Activated CD4-positive, alpha-beta memory T cell treated with anti-CD3 and anti-CD28 coated beads for 36 hours (primary cell): ENCODE data around the gene SPPL3. TPM values are rescaled to one million over a fixed set of nuclear protein-coding genes. Genes with fewer than 3 reads are reported as not detected.
"Not testable (repeated sequence)": the region's sequence is repeated elsewhere in the genome, so short reads cannot be mapped to it uniquely, and the experiment has no call there.

Experiments used
- CTCF ChIA-PET: fragments of 350-600 bp; sonication (Branson Sonifier 250); formaldehyde crosslinking; loops from one replicate; lab custom pipeline; 2021; ENCODE audit warnings: antibody characterized with exemption, inconsistent platforms; lab: Charles Lee
- POLR2A ChIA-PET: fragments of 350-600 bp; sonication (Branson Sonifier 250); formaldehyde crosslinking; loops from one replicate; lab custom pipeline; 2021; ENCODE audit warnings: antibody characterized with exemption; lab: Charles Lee
- DNase-seq: peaks from one replicate; pipeline ENCODE4 v3.0.0-alpha.2; 2020
- H3K27ac Mint-ChIP-seq: one replicate; pipeline ENCODE4 v1.8.0; 2021; ENCODE audit warnings: mixed read lengths
- H3K27me3 Mint-ChIP-seq: one replicate; pipeline ENCODE4 v1.8.0; 2021; ENCODE audit warnings: mixed read lengths
- H3K36me3 Mint-ChIP-seq: one replicate; pipeline ENCODE4 v1.8.0; 2021; ENCODE audit warnings: mixed read lengths
- H3K4me1 Mint-ChIP-seq: one replicate; pipeline ENCODE4 v1.8.0; 2021; ENCODE audit warnings: low read depth, mixed read lengths
- H3K4me3 Mint-ChIP-seq: one replicate; pipeline ENCODE4 v1.8.0; 2021; ENCODE audit warnings: mild to moderate bottlenecking, mixed read lengths
- H3K9me3 Mint-ChIP-seq: one replicate; pipeline ENCODE4 v1.8.0; 2021; ENCODE audit warnings: mixed read lengths
- intact Hi-C: fragments of 100-400 bp; cut with micrococcal nuclease; formaldehyde crosslinking; loops from one replicate; pipeline ENCODE4 v1.15.1; 2023
- total RNA-seq, 2 experiments: library from RNA; stranded (reverse); gene quantifications; one replicate each; pipeline ENCODE4 v1.2.3, GENCODE V29; 2021

The SPPL3 gene
- total RNA-seq, 2 experiments from 2014 or later, result 24.3 to 26.7 TPM

DNA sequence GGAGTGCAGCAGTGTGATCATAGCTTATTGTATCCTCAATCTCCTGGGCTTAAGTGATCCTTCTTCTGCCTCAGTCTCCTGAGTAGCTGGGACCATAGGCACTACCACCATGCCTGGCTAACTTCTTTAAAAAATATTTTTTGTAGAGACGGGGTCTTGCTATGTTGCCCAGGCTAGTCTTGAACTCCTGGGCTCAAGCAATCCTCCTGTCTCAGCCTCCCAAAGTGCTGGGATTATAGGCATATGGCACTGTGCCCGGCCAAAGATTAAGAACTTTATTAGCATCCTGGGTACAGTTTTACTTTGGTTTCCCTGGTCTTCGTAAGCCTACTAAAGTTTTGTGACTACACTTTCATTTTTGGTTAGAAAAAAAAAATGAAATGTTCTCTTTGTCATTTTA, 94.1 kb downstream of the SPPL3 start:
- peaks cover 13% of the 10 kb centered on the region for H3K4me1 Mint-ChIP-seq
- H3K4me3 Mint-ChIP-seq, result no peak overlapping the region
- no peaks in the 10 kb centered on the region for H3K9me3 Mint-ChIP-seq
- H3K36me3 Mint-ChIP-seq, result peaks cover 4% of the 10 kb centered on the region
- H3K27ac Mint-ChIP-seq, result no peak overlapping the region
- intact Hi-C loops, result no loop called here
- DNase-seq, result no peak
- POLR2A ChIA-PET, result no interaction called here
- CTCF ChIA-PET, result no interaction called here
- H3K27me3 Mint-ChIP-seq, result no peaks in the 10 kb centered on the region

DNA sequence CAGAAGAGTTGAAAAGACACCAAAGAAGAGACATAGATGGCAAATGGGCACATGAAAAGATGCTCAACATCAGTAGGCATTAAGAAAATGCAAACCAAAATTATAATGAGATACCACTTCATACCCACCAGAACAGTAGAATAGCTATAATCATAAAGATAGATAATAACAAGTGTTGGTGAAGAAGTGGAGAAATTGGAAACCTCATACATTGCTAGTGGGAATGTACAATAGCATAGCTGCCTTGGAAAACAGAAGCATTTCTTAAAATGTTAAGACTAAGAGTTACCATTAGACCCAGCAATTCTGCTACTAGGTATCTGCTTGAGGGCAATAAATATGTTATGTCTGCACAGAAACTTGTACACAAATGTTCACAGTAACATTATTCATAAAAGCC, 99.7 kb downstream of the SPPL3 start:
- no peak overlapping the region for H3K4me3 Mint-ChIP-seq
- ChIA-PET CTCF (interaction anchor here (0.7 kb wide), 1 partner anchor 366 kb away, joined by 4 read pairs; the partner anchor contains the start of gene COX6A1), POLR2A (no interaction called here)
- H3K9me3 Mint-ChIP-seq, result no peaks in the 10 kb centered on the region
- peaks cover 3% of the 10 kb centered on the region for H3K36me3 Mint-ChIP-seq
- no peak for DNase-seq
- intact Hi-C loops, result no loop called here
- no peaks in the 10 kb centered on the region for H3K27me3 Mint-ChIP-seq
- H3K27ac Mint-ChIP-seq, result no peak overlapping the region
- peaks cover 39% of the 10 kb centered on the region for H3K4me1 Mint-ChIP-seq

DNA sequence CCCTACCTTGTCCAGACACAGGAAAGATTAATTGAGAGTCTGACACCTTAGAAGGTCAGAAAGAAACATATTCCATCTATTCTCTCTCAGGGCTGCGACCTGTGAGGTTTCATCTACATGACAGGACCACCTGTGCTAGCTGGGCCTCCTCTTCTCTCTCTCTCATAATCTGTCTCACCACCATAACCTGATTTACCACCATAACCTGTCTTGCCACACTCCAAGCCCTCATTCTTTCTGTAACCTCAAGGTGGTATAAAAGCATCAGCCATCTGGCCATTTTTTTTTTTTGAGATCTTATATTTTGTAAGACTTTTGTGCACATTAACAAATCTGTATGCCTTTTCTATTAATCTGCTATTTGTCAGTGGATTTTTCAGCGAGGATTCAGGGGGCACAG, 103.0 kb downstream of the SPPL3 start:
- intact Hi-C loops, result no loop called here
- DNase-seq, result no peak
- Mint-ChIP-seq H3K4me3 (no peak overlapping the region), H3K27ac (peak overlapping the region; percentile 83), H3K4me1 (peaks cover 63% of the 10 kb centered on the region), H3K27me3 (no peaks in the 10 kb centered on the region), H3K9me3 (peaks cover 11% of the 10 kb centered on the region), H3K36me3 (peaks cover 14% of the 10 kb centered on the region)
- POLR2A ChIA-PET, result interaction anchor here (1.2 to 1.5 kb wide), 2 partner anchors 15 to 170 kb away, joined by 3 to 4 read pairs; no protein-coding TSS in a partner anchor
- CTCF ChIA-PET, result interaction anchor here (1.1 to 3.4 kb wide), 2 partner anchors 17 to 171 kb away, joined by 3 to 21 read pairs; no protein-coding TSS in a partner anchor

DNA sequence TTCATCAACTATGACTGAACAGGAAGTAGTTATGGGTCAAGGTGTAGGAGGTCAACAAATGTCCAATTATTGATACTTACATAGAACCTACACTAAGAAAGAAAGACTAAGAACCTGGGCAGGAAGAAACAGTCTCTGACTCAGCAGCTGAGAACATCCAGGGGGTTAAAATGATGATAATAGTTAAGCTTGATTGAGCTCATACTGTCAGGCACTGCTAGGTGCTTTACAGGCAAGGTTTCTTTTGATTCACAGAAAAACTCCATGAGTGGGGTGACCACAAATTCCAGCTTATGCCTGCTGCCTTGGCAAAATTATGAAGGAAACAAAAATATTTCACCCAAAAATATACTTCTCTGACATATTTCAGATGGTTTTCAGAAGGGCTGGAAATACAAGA, 103.5 kb downstream of the SPPL3 start:
- Mint-ChIP-seq H3K4me1 (peaks cover 63% of the 10 kb centered on the region), H3K4me3 (no peak overlapping the region), H3K36me3 (peaks cover 19% of the 10 kb centered on the region), H3K27me3 (no peaks in the 10 kb centered on the region), H3K9me3 (peaks cover 16% of the 10 kb centered on the region), H3K27ac (peak overlapping the region; percentile 83)
- DNase-seq, result no peak
- POLR2A ChIA-PET, result interaction anchor here (1.2 to 1.5 kb wide), 2 partner anchors 15 to 171 kb away, joined by 3 to 4 read pairs; no protein-coding TSS in a partner anchor
- intact Hi-C loops, result no loop called here
- CTCF ChIA-PET, result interaction anchor here (1.1 to 3.4 kb wide), 3 partner anchors 17 to 171 kb away, joined by 3 to 21 read pairs (median 5); no protein-coding TSS in a partner anchor

DNA sequence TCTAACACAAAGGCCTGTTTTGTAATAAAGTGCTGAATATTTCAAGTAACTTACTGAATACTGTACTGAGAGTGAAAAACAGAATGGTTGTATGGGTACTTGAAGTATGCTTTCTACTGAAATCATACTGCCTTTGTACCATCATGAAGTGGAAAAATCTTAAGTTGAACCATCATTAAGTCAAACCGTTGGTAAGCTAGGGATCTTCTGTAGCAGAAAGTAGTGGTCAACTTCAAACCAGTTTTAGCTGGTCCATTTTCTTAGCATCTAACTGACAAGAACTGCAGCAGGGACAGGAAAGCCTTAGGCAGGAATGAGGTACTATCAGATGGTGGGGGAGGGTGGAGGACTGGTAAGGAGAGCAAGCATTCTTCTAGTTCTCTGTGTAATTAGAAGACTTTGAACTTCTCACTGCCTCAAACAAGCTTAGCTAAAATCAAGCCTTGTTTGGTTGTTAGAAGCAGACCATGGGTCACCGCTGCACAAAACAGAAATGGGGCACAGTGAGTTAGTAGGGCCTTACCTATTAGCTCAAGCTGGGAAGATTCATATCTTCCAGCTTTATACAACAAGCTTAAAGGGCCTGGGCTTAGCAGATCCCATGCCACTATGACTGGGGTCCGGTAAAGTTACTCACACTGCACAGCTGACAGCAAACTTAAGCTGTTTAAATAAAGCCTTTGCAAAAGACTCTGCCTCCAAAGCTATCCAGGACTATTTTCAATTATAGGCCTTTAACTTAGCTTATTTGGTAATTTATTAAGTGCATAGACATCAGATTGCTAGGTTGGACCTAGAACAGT, 104.7 kb downstream of the SPPL3 start:
- Mint-ChIP-seq H3K4me3 (no peak overlapping the region), H3K27ac (peak overlapping the region; percentile 74), H3K27me3 (no peaks in the 10 kb centered on the region), H3K9me3 (peaks cover 28% of the 10 kb centered on the region), H3K4me1 (peaks cover 59% of the 10 kb centered on the region), H3K36me3 (peaks cover 29% of the 10 kb centered on the region)
- POLR2A ChIA-PET, result interaction anchor here (1.5 kb wide), 2 partner anchors 13 to 15 kb away, joined by 3 to 6 read pairs; no protein-coding TSS in a partner anchor
- DNase-seq, result no peak
- CTCF ChIA-PET, result interaction anchor here (0.6 to 3.4 kb wide), 9 partner anchors 10 to 313 kb away, joined by 3 to 21 read pairs (median 4); no protein-coding TSS in a partner anchor
- intact Hi-C loops, result loop anchor here (5.0 kb wide), 1 partner anchor 163 kb away; no protein-coding TSS in a partner anchor

DNA sequence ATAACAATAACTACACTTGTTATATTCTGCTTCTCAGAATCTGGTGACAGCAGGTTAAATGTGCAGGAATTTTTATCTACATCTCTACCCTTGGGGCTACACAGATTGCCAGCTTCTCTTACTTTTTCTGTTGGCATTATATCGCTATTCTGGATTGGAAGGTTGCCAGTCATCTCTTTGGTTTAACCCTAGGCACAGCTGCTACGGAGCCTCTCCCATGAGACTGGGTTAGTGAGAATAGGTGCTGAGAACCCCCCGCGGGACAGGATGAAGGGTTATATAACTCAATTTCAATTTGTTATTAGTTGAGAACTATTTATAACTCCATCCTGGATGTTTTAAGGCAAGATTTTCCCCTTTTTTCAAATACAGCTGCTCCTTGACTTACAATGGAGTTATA, 105.5 kb downstream of the SPPL3 start:
- ChIA-PET POLR2A (interaction anchor here (1.4 to 1.5 kb wide), 2 partner anchors 14 to 31 kb away, joined by 3 to 6 read pairs; no protein-coding TSS in a partner anchor), CTCF (interaction anchor here (1.0 to 3.4 kb wide), 5 partner anchors 9 to 173 kb away, joined by 3 to 21 read pairs (median 5); no protein-coding TSS in a partner anchor)
- Mint-ChIP-seq H3K36me3 (peaks cover 29% of the 10 kb centered on the region), H3K27ac (peak overlapping the region; percentile 82), H3K4me1 (peaks cover 55% of the 10 kb centered on the region), H3K27me3 (no peaks in the 10 kb centered on the region), H3K9me3 (peaks cover 28% of the 10 kb centered on the region), H3K4me3 (no peak overlapping the region)
- intact Hi-C loops, result loop anchor here (5.0 kb wide), 1 partner anchor 164 kb away; no protein-coding TSS in a partner anchor
- DNase-seq, result no peak

DNA sequence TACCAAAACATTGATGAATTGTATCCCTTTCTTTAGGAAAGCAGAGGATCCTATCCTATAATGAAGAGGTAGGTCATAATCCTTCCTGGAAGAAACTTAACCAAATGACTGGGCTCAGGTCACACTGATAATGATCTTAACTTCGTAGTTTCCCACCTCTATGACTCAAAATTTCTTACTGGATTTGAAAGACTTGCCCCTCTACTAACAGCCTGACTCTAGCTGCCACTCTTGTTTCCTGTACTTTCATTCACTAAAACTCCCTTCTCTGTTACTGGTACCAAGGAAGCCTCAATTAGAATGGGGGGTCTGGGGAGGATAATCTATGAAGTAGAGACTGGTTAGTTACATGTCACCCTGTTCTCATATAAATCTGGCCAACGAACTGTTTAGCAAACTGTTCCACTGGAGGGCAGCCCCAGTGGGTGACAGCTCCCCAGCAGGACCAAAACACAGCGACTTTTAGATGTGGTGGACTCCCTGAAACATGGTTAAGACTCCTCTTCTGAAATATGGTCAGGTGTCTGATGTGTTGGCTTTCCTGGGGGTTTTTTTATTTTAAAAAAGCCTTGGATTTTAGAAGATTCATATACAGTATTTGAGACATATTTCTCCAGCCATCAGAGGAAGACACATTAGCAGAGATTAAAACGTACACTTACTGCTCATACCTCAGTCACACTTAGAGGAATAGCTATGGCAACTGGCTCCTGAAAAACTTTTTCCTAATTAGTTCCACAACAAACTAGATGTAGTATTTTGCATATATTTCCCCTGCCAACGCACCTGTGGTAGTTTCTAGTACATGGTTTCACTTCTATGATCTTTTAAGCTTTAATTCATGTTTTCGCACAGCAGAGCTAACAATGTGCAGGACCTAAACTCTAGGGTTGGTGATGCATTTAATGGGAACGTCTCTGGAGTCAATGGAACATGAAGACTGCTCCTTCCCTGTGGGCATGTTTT, 106.2 kb downstream of the SPPL3 start:
- no peak overlapping the region for H3K4me3 Mint-ChIP-seq
- peaks cover 32% of the 10 kb centered on the region for H3K36me3 Mint-ChIP-seq
- DNase-seq, result peak; percentile 21
- H3K27me3 Mint-ChIP-seq, result no peaks in the 10 kb centered on the region
- H3K9me3 Mint-ChIP-seq, result peaks cover 28% of the 10 kb centered on the region
- ChIA-PET POLR2A (interaction anchor here (1.4 to 1.5 kb wide), 2 partner anchors 13 to 32 kb away, joined by 3 to 6 read pairs; no protein-coding TSS in a partner anchor), CTCF (interaction anchor here (0.6 to 3.4 kb wide), 6 partner anchors 8 to 174 kb away, joined by 3 to 21 read pairs (median 4); no protein-coding TSS in a partner anchor)
- intact Hi-C loops, result loop anchor here (1.0 to 5.0 kb wide), 3 partner anchors 15 to 164 kb away; no protein-coding TSS in a partner anchor
- peak overlapping the region; percentile 82 for H3K27ac Mint-ChIP-seq
- H3K4me1 Mint-ChIP-seq, result peaks cover 59% of the 10 kb centered on the region

DNA sequence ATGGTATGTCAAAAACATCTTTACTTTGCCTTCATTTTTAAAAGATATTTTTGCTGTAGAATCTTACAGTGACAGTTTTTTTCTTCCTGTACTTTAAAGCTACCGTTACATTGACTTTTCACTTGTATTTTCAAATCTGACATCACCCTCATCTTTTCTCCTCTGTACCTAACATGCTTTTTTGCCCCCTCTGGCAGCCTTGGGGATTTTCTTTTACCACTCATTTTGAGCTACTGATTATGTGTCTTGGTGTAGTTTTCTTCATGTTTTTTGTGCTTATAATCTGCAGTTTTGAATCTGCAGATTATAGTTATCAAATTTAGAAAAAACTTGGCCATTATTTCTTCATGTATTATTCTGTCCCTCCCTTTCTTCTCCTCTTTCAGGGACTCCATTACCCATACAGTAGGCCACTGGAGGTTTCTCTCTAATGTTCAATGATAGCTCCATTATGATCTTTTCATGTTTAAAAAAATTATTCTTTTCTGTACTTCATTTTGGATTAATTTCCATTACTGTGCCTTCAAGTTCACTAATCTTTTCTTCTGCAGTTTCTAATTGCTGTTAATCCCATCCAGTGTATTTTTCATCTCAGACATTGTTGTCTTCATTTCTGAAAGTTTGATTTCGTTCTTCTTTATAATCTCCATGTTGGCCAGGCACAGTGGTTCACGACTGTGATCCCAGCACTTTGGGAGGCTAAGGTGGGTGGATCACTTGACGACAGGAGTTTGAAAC, 108.5 kb downstream of the SPPL3 start:
- Mint-ChIP-seq H3K36me3 (peaks cover 35% of the 10 kb centered on the region), H3K9me3 (peaks cover 28% of the 10 kb centered on the region), H3K27me3 (no peaks in the 10 kb centered on the region), H3K27ac (no peak overlapping the region), H3K4me1 (peaks cover 54% of the 10 kb centered on the region), H3K4me3 (no peak overlapping the region)
- POLR2A ChIA-PET, result no interaction called here
- DNase-seq, result no peak
- CTCF ChIA-PET, result interaction anchor here (1.2 to 1.3 kb wide), 2 partner anchors 21 to 61 kb away, joined by 4 to 5 read pairs; no protein-coding TSS in a partner anchor
- intact Hi-C loops, result loop anchor here (5.0 kb wide), 1 partner anchor 167 kb away; no protein-coding TSS in a partner anchor

DNA sequence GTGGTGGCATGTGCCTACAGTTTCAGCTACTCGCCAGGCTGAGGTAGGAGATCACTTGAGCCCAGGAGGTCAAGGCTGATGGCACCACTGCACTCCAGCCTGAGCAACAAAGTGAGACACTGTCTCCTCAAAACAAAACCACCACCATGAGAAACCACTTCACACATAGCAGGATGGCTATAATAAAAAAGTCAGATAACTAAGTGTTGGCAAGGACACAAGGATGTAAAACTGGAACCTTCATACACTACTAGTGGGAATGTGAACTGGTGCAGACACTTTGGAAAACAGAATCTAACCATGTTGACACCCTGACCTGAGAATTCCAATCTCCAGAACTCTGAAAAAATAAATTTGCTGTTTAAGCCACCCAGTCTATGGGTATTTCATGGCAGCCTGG, 110.8 kb downstream of the SPPL3 start:
- Mint-ChIP-seq H3K27me3 (no peaks in the 10 kb centered on the region), H3K27ac (no peak overlapping the region), H3K4me1 (peaks cover 37% of the 10 kb centered on the region), H3K4me3 (no peak overlapping the region), H3K36me3 (peaks cover 35% of the 10 kb centered on the region), H3K9me3 (peaks cover 28% of the 10 kb centered on the region)
- intact Hi-C loops, result no loop called here
- ChIA-PET CTCF (interaction anchor here (0.6 kb wide), 1 partner anchor 11 kb away, joined by 4 read pairs; no protein-coding TSS in a partner anchor), POLR2A (no interaction called here)
- no peak for DNase-seq

DNA sequence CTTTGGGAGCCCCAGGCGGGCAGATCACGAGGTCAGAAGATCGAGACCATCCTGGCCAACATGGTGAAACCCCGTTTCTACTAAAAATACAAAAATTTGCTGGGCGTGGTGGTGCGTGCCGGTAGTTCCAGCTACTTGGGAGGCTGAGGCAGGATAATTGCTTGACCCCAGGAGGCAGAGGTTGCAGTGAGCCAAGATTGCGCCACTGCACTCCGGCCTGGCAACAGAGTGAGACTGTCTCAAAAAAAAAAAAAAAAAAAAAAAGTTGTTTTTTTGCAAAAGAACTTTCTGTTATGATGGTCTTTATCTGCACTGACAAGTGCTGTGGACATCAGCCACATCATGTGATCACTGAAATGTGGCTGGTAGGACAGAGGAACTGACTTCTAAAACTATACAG, 111.7 kb downstream of the SPPL3 start:
- peak overlapping the region; percentile 39 for H3K27ac Mint-ChIP-seq
- intact Hi-C loops, H3K27me3 Mint-ChIP-seq, DNase-seq, POLR2A ChIA-PET, CTCF ChIA-PET, H3K4me3 Mint-ChIP-seq: not testable (repeated sequence)
- H3K4me1 Mint-ChIP-seq, result peaks cover 31% of the 10 kb centered on the region
- H3K36me3 Mint-ChIP-seq, result peaks cover 32% of the 10 kb centered on the region
- H3K9me3 Mint-ChIP-seq, result peaks cover 28% of the 10 kb centered on the region
